AG04449 (cell line): ENCODE results near the gene CCL20.

Source experiments
- CTCF ChIA-PET: fragments of 350-600 bp; formaldehyde crosslinking; extraction: SDS; loops from one replicate; lab custom pipeline; 2021; ENCODE audit warnings: antibody characterized with exemption; lab: Yijun Ruan, JAX
- POLR2A ChIA-PET: fragments of 400-600, 350-600 bp; formaldehyde crosslinking; extraction: SDS; loops from one replicate; lab custom pipeline; 2020; ENCODE audit warnings: antibody characterized with exemption, inconsistent platforms; lab: Yijun Ruan, JAX
- DNase-seq: peaks from one replicate; pipeline ENCODE4 v3.0.0-alpha.2; 2010; ENCODE audit warnings: low read depth, low spot score
- H3K4me3 ChIP-seq: 2 replicates; pipeline ENCODE4 v1.5.1; 2011; ENCODE audit warnings: low read depth, mild to moderate bottlenecking, control low read depth, low read length
- TF ChIP-seq, protein P1 (sequence below): IDR thresholded peaks from one replicate; pipeline ENCODE4 v1.5.1; 2011; ENCODE audit warnings: mild to moderate bottlenecking, moderate library complexity, low read length, control low read depth, inconsistent platforms; ENCODE audit not compliant: insufficient read depth; ENCODE audit errors: missing control alignments

Gene CCL20

DNA sequence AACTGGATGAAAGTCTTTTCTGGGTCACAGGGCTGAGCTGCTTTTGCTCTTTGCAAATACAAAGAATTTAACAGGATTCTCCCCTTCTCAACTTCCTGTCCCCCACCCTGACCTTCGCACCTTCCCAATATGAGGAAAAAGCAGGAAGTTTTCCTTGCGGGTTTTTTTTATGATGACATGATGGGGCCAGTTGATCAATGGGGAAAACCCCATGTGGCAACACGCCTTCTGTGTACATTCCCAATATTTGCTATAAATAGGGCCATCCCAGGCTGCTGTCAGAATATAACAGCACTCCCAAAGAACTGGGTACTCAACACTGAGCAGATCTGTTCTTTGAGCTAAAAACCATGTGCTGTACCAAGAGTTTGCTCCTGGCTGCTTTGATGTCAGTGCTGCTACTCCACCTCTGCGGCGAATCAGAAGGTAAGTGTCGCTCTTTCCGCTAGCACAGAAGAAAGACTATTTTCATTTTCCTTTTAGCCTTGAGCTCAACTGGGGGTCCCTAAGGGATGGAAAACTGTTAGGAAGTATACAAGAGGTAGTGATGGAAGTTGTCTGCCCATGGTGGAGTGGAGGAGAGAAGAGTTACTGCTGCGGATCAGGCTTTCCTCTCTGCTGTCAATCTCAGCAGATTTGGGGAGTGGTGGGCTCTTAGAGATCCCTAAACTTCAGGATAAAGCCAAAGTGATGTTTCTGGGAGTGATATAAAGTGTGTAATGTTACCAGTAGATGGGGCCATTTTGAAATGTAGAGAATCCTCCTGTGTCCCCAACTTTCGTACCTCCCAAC, at the start of gene CCL20:
Gene CCL20, plus strand, starts transcription at position 281 of the 792 bp plus-strand sequence. Its CDS starts 70 bp downstream, at position 351.
- TF ChIP-seq, protein P1, sequence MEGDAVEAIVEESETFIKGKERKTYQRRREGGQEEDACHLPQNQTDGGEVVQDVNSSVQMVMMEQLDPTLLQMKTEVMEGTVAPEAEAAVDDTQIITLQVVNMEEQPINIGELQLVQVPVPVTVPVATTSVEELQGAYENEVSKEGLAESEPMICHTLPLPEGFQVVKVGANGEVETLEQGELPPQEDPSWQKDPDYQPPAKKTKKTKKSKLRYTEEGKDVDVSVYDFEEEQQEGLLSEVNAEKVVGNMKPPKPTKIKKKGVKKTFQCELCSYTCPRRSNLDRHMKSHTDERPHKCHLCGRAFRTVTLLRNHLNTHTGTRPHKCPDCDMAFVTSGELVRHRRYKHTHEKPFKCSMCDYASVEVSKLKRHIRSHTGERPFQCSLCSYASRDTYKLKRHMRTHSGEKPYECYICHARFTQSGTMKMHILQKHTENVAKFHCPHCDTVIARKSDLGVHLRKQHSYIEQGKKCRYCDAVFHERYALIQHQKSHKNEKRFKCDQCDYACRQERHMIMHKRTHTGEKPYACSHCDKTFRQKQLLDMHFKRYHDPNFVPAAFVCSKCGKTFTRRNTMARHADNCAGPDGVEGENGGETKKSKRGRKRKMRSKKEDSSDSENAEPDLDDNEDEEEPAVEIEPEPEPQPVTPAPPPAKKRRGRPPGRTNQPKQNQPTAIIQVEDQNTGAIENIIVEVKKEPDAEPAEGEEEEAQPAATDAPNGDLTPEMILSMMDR = no peak
- POLR2A ChIA-PET = no interaction called here
- CTCF ChIA-PET = no interaction called here
- no peak within 1 kb of the TSS for H3K4me3 ChIP-seq
- no peak for DNase-seq

DNA sequence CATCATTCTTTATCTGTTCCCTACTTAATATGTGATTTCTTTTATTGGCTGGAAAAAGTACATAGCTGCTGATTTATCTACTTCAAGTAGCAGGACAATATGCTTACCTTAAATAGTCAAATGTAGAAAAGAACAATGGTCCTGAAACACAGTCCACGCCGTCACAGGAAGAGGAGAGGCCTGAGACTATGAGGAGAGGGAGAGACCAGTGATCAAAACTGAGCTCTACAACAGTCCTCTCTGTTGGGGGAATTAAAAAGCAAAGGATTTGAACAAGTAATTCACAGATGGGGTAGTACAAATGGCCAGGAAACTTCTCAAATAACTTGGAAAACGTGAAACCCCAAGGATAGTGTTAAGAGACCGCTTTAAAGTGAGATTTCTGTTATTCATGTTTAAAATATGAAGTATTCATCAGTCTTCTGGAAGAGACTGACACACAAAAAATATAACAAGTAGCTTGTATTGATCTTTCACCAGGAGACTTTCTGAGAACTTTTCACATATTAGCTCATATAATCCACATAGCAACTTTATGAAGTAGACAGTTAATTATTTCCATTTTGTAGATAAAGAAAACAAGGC, 47.8 kb upstream of the CCL20 start:
- TF ChIP-seq, protein P1 = no peak
- H3K4me3 ChIP-seq = no peak overlapping the region
- ChIA-PET POLR2A (interaction anchor here (0.5 kb wide), 1 partner anchor 360 kb away, joined by 3 read pairs; no protein-coding TSS in a partner anchor), CTCF (interaction anchor here (0.6 to 5.1 kb wide), 59 partner anchors 8 to 651 kb away, joined by 3 to 103 read pairs (median 4); partner anchors contain the start of gene SCYGR5)
- no peak for DNase-seq

GRCh38 chr2:227766373-227766883, 47.2 kb upstream of the CCL20 start:
- POLR2A ChIA-PET = interaction anchor here (0.5 kb wide), 1 partner anchor 361 kb away, joined by 3 read pairs; no protein-coding TSS in a partner anchor
- TF ChIP-seq, protein P1 = peak; percentile 88
- no peak overlapping the region for H3K4me3 ChIP-seq
- CTCF ChIA-PET = interaction anchor here (0.6 to 5.1 kb wide), 58 partner anchors 8 to 651 kb away, joined by 3 to 103 read pairs (median 4); partner anchors contain the start of gene SCYGR5
- peak; percentile 7 for DNase-seq

GRCh38 chr2:227767830-227768229, 45.8 kb upstream of the CCL20 start:
- CTCF ChIA-PET = interaction anchor here (1.4 to 5.1 kb wide), 3 partner anchors 25 to 362 kb away, joined by 3 to 103 read pairs (median 62); no protein-coding TSS in a partner anchor
- TF ChIP-seq, protein P1 = no peak
- no peak overlapping the region for H3K4me3 ChIP-seq
- DNase-seq = no peak
- POLR2A ChIA-PET = no interaction called here

DNA sequence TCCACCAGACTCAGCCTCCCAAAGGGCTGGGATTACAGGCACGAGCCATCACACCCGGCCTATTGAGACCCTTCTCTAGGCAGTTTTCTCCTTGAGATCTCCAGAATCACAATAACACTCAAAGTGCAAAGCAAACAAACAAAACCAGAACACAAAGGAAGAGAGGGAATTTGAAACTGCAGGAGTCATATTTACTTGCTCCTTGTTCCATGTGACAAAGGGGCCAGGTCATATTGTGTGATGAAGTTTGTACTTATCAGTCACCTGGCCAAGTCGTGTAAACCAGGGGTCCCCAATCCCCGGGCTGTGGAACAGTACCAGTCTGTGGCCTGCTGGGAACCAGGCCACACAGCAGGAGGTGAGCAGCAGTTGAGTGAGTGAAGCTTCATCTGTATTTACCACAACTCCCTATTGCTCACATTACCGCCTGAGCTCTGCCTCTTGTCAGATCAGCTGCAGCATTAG, 41.4 kb upstream of the CCL20 start:
- TF ChIP-seq, protein P1 = no peak
- DNase-seq = no peak
- ChIA-PET POLR2A (no interaction called here), CTCF (interaction anchor here (1.3 to 2.2 kb wide), 2 partner anchors 11 to 16 kb away, joined by 5 to 9 read pairs; no protein-coding TSS in a partner anchor)
- H3K4me3 ChIP-seq = no peak overlapping the region
